Loucy (cell line): ENCODE measurements around the gene PRTFDC1.

Source experiments
- H2AFZ ChIP-seq: fragments of 200-600 bp; sonication (generic); 2 replicates; pipeline ENCODE4 v1.6.0; 2016; ENCODE audit warnings: antibody characterized with exemption, mild to moderate bottlenecking, low read length, moderate library complexity
- H3F3A ChIP-seq: fragments of 200-600 bp; 2 replicates; pipeline ENCODE4 v1.6.0; 2016; ENCODE audit warnings: antibody characterized with exemption, low read depth, mild to moderate bottlenecking
- H3K27me3 ChIP-seq: fragments of 200-600 bp; sonication (generic); 2 replicates; pipeline ENCODE4 v1.6.1; 2014; ENCODE audit warnings: low read length, mild to moderate bottlenecking; ENCODE audit not compliant: insufficient read depth, poor library complexity, severe bottlenecking
- H3K36me3 ChIP-seq: fragments of 200-600 bp; sonication (generic); 2 replicates; pipeline ENCODE4 v1.6.1; 2016; ENCODE audit warnings: low read length; ENCODE audit not compliant: insufficient read depth
- H3K4me1 ChIP-seq: fragments of 200-600 bp; sonication (generic); 2 replicates; pipeline ENCODE4 v1.5.1; 2014; ENCODE audit warnings: low read length, mild to moderate bottlenecking; ENCODE audit not compliant: insufficient read depth, poor library complexity, severe bottlenecking
- H3K4me2 ChIP-seq: fragments of 200-600 bp; sonication (generic); 2 replicates; pipeline ENCODE4 v1.6.0; 2014; ENCODE audit warnings: antibody characterized with exemption, low read length, low read depth, mild to moderate bottlenecking; ENCODE audit not compliant: poor library complexity, severe bottlenecking
- H3K4me3 ChIP-seq: fragments of 200-600 bp; sonication (generic); 2 replicates; pipeline ENCODE4 v1.5.1; 2014; ENCODE audit warnings: low read length, mild to moderate bottlenecking, mixed read lengths; ENCODE audit not compliant: poor library complexity, severe bottlenecking
- H3K79me2 ChIP-seq: fragments of 200-600 bp; sonication (generic); 2 replicates; pipeline ENCODE4 v1.6.1; 2014; ENCODE audit warnings: low read length; ENCODE audit not compliant: insufficient read depth
- H3K9ac ChIP-seq: fragments of 200-600 bp; sonication (generic); 2 replicates; pipeline ENCODE4 v1.6.0; 2014; ENCODE audit warnings: mild to moderate bottlenecking, low read depth, low read length, moderate library complexity; ENCODE audit not compliant: poor library complexity, severe bottlenecking
- H3K9me2 ChIP-seq: fragments of 200-600 bp; sonication (generic); replicated peaks from 2 replicates; pipeline ENCODE4 v1.6.1; 2016; ENCODE audit warnings: low read depth, low read length, mixed read lengths
- H3K9me3 ChIP-seq: fragments of 200-600 bp; sonication (generic); 2 replicates; pipeline ENCODE4 v1.6.1; 2014; ENCODE audit warnings: mild to moderate bottlenecking, antibody characterized with exemption, low read length, low read depth; ENCODE audit not compliant: insufficient read depth
- H4K20me1 ChIP-seq: fragments of 200-600 bp; sonication (generic); 2 replicates; pipeline ENCODE4 v1.6.0; 2014; ENCODE audit warnings: antibody characterized with exemption, low read length, mild to moderate bottlenecking; ENCODE audit not compliant: insufficient read depth, poor library complexity, severe bottlenecking
- CTCF ChIP-seq: fragments of 200-600 bp; sonication (generic); conservative IDR thresholded peaks from 2 replicates; pipeline ENCODE4 v1.5.1; 2014; ENCODE audit warnings: mild to moderate bottlenecking, antibody characterized with exemption, low read length
- EZH2phosphoT487 ChIP-seq: fragments of 200-600 bp; IDR thresholded peaks from 2 replicates; pipeline ENCODE4 v1.6.1; 2018; ENCODE audit warnings: antibody characterized with exemption, mild to moderate bottlenecking, moderate library complexity, borderline replicate concordance

The PRTFDC1 gene

GRCh38 chr10:24938525-24938924 lies 13.9 kb downstream of the PRTFDC1 start:
- no peaks in the 10 kb centered on the region for H4K20me1 ChIP-seq
- H3K27me3 ChIP-seq = peaks cover 19% of the 10 kb centered on the region
- H3F3A ChIP-seq = no peaks in the 10 kb centered on the region
- no peaks in the 10 kb centered on the region for H3K36me3 ChIP-seq
- no peak overlapping the region for H3K9ac ChIP-seq
- no peak for TF ChIP-seq CTCF
- no peak for TF ChIP-seq EZH2phosphoT487
- H3K79me2 ChIP-seq = no peaks in the 10 kb centered on the region
- H3K9me3 ChIP-seq = no peaks in the 10 kb centered on the region
- no peaks in the 10 kb centered on the region for H3K9me2 ChIP-seq
- H3K4me3 ChIP-seq = no peak overlapping the region
- H2AFZ ChIP-seq = no peak overlapping the region
- no peaks in the 10 kb centered on the region for H3K4me1 ChIP-seq
- H3K4me2 ChIP-seq = no peak overlapping the region

- Histone ChIP-seq H3K79me2 (no peaks in the 10 kb centered on the region), H3K9me2 (no peaks in the 10 kb centered on the region), H2AFZ (no peak overlapping the region), H3K27me3 (peaks cover 23% of the 10 kb centered on the region), H3K4me3 (no peak overlapping the region), H3K36me3 (no peaks in the 10 kb centered on the region), H3K4me1 (no peaks in the 10 kb centered on the region), H3F3A (no peaks in the 10 kb centered on the region), H3K9me3 (no peaks in the 10 kb centered on the region), H3K4me2 (no peak overlapping the region), H4K20me1 (no peaks in the 10 kb centered on the region), H3K9ac (no peak overlapping the region)
- TF ChIP-seq EZH2phosphoT487 (no peak), CTCF (no peak)
Observed at GRCh38 chr10:24938076-24938475, 14.3 kb downstream of the PRTFDC1 start.

GRCh38 chr10:24935504-24936292 lies 16.7 kb downstream of the PRTFDC1 start:
- peaks cover 46% of the 10 kb centered on the region for H3K27me3 ChIP-seq
- no peaks in the 10 kb centered on the region for H3K36me3 ChIP-seq
- no peaks in the 10 kb centered on the region for H3F3A ChIP-seq
- H3K9ac ChIP-seq = no peak overlapping the region
- no peaks in the 10 kb centered on the region for H3K9me2 ChIP-seq
- H4K20me1 ChIP-seq = no peaks in the 10 kb centered on the region
- no peak overlapping the region for H3K4me2 ChIP-seq
- H3K4me3 ChIP-seq = no peak overlapping the region
- H3K4me1 ChIP-seq = no peaks in the 10 kb centered on the region
- H3K9me3 ChIP-seq = no peaks in the 10 kb centered on the region
- TF ChIP-seq CTCF = peak; percentile 16; the same call in 1 of the 2 replicates
- no peak for TF ChIP-seq EZH2phosphoT487
- H3K79me2 ChIP-seq = no peaks in the 10 kb centered on the region
- H2AFZ ChIP-seq = no peak overlapping the region
